GM19193 (cell line): Measurements from ENCODE around the gene ADAMTS17.

Experiments
- POLR2A ChIP-seq: IDR thresholded peaks from 4 replicates; pipeline ENCODE4 v1.6.1; 2011; ENCODE audit not compliant: insufficient read depth, insufficient read length; ENCODE audit errors: extremely low read depth

Gene ADAMTS17

DNA sequence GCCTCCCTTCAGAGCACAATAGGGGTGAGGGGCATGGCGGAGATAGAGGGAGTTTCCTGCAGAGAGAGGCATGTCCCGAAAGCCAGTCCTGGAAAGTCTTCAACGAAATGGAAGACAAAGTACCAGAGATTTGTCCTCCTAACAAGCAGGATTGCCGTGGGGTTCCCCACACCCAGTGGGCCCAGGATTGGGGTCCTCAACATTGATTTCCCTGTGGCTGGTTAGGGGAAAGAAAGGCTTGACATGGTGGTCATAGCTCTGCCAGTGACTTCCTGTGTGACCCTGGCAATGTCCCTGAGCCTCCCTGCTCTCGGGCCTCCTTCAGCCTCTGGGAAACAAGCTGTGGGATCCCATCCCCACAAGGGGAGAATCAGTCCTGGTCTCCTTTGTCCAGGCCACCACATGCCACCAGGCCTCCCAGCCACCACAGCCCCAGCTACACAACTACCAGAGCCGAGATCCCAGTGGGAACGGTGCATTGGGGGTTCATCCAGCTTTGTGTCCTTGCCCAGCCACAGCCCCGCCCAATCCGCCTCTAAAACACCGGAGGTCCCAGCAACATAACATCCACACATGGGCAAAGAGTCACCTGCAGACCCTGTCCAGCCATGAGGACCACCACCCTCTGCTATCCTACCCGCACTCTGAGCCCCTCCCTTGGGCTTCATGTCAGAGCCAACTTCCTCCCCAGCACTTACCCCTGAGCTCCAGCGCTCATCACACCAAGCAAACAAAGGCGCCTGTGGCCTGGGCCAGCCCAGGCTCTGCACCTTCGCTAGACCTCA, 63.0 kb downstream of the ADAMTS17 start:
- no peak for TF ChIP-seq POLR2A

- TF ChIP-seq POLR2A: no peak
Observed at GRCh38 chr15:100277087-100277855, 64.5 kb downstream of the ADAMTS17 start.

GRCh38 chr15:100276506-100276905, 65.3 kb downstream of the ADAMTS17 start:
- no peak for TF ChIP-seq POLR2A

DNA sequence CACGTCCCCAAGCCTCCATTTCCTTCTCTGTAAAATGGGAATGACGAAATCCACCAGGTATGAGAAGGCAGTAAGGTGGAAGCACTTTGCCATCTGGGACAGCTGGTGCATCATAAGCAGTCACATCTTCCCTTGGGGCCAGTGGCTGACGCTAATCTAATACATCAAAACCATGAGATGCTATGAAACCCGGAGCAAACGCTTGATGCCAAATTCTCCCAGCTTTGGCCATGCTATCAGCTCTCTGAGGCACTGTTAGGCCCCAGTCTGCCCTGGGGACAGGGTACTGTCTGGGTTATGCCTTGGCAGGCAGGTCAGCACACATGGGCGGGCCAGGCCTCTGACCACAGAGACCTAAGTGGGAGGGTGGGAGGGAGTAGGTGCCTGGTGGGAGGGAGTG, 66.1 kb downstream of the ADAMTS17 start:
- no peak for TF ChIP-seq POLR2A

DNA sequence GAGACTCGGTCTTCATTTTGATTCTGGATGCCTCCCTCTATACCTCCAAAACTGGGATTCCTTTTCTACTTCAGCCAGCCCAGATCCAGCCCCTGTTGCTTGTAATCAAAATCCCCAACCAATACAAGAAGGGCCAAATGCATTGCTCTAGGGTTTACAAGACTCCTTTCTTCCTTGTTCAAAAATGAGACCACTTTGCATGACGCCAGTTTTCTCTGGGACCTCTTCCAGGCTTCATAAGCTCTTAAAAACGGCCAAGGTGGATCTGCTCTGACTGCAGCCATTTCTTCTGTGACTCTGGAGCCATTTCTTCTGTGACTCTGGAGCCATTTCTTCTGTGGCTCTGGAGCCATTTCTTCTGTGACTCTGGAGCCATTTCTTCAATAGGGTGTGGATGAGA, 71.9 kb downstream of the ADAMTS17 start:
- no peak for TF ChIP-seq POLR2A

GRCh38 chr15:100266166-100266565, 75.6 kb downstream of the ADAMTS17 start:
- no peak for TF ChIP-seq POLR2A

DNA sequence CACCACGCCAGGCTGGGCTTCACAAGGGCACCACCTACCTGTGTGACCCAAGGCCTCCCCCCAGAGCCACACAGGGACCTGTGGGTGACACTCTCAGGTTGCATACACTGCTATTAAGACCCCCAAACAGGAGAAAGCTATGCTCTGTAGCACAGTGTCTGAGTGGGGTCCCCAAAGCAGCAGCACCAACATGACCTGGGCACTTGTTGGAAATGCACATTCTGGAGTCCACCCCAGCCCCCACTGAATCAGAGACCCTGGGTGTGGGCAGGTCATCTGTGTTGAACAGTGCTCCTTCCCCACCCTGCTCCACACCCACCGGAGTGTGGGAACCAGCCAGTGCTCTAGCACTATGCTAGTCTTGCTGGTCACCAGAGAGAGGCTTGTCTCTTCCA, 76.1 kb downstream of the ADAMTS17 start:
- no peak for TF ChIP-seq POLR2A

DNA sequence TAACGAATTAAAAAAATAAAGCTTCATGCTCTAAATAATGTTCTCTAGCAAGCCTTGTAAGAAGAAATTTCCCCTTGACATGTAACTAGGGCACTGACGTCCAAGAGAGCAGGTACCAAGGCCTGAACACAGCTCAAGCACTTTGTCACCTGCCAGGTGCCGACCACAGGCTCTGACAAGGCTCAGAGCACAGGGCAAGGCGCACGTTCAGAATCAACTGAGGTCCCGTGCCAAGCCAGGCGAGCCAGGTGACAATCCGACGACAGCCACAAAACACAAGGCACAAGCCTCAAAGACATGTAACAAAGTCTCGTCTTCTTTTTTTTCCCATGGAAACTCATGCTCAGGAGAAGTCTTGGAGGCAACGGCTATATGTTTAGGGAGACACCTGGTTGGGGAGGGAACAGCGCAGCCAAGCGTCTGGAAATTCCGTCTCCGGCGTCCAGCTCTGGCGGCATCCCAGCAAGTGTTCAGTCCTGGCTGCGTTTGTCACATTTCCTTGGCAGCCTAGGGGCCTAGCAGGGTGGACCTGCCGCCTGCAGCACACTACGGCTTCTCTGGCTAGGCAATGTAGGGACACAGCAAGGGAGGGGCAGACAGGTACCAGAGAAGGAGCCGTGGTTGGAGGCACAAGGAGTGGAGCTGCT, 76.7 kb downstream of the ADAMTS17 start:
- TF ChIP-seq POLR2A: no peak

GRCh38 chr15:100263721-100264455, 77.9 kb downstream of the ADAMTS17 start:
- TF ChIP-seq POLR2A: no peak

- TF ChIP-seq POLR2A: no peak
Observed at GRCh38 chr15:100263031-100263430, 78.7 kb downstream of the ADAMTS17 start.

DNA sequence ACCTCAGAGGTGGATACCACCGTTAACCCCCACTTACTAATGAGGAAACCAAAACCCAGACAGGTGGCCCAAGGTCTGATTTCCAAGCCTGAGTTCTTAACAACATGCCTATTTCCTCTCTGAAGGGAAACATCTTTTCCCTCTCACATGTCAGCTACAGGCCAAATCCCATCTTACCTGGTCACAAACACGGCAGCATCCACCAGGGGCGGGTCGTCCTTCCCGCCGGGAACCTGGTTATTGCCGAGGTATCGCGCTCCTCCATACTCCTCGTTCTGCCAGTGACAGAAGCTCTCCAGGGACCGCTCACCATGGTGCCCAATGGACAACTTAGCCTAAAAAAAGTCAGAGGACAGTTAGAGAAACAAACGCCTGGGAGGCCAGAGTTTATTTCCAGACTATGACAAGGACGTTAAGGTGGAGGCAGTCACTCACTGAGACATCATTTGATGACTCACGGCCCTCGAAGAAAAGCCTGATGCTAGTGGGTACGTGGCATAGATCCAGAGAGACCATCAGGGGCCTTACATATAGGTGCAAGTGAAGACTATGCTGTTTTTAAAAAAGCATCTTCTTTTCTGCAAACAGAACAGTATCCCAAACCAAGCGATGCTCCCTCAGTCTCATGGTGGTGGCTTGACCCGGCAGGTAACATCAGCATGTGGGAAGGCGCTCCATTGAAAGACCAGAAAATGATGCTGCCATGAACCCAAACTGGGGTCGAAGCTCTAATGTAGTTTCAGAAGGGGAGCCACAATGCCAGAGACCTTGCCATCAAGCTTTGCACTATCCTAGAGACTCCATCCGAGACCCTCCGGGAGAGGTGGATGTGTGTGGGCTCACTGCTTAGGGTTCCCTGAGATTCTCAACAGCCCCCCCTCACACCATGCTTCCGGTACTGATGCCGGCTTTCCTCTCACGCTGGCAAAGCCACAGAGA, 80.2 kb downstream of the ADAMTS17 start:
- no peak for TF ChIP-seq POLR2A

DNA sequence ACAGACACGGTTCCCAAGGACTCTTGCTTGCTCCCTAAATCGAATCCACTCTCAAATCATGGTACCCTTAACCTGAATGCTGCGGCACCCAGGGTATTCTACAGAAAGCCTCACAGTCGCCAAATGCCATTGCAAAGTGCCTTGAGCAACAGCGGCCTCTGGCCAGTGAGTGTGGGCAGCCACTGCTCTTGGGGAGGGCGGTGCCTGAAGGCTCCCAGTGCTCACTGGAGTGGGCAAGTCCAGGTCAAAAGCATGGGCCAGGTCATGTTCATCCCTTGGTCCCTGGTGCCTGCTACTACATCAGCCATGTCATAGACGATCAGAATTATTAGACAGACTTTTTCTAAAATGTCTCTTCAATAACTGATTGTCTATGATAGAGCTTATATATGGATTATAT, 82.5 kb downstream of the ADAMTS17 start:
- no peak for TF ChIP-seq POLR2A

- TF ChIP-seq POLR2A: no peak
Observed at GRCh38 chr15:100256970-100257650, 84.7 kb downstream of the ADAMTS17 start.
